Hematopoietic multipotent progenitor cell treated with erythropoietin and hydrocortisone succinate and interleukin-3 and kit ligand, for 8 days (in vitro differentiated cells): Measurements from ENCODE around the gene TMEM37.
"Not testable (repeated sequence)": the region's sequence is repeated elsewhere in the genome, so short reads cannot be mapped to it uniquely, and the experiment has no call there.

Experiments
- DNase-seq: peaks from one replicate; pipeline ENCODE4 v3.0.0-alpha.2; 2015

The TMEM37 gene, protein sequence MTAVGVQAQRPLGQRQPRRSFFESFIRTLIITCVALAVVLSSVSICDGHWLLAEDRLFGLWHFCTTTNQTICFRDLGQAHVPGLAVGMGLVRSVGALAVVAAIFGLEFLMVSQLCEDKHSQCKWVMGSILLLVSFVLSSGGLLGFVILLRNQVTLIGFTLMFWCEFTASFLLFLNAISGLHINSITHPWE

DNA sequence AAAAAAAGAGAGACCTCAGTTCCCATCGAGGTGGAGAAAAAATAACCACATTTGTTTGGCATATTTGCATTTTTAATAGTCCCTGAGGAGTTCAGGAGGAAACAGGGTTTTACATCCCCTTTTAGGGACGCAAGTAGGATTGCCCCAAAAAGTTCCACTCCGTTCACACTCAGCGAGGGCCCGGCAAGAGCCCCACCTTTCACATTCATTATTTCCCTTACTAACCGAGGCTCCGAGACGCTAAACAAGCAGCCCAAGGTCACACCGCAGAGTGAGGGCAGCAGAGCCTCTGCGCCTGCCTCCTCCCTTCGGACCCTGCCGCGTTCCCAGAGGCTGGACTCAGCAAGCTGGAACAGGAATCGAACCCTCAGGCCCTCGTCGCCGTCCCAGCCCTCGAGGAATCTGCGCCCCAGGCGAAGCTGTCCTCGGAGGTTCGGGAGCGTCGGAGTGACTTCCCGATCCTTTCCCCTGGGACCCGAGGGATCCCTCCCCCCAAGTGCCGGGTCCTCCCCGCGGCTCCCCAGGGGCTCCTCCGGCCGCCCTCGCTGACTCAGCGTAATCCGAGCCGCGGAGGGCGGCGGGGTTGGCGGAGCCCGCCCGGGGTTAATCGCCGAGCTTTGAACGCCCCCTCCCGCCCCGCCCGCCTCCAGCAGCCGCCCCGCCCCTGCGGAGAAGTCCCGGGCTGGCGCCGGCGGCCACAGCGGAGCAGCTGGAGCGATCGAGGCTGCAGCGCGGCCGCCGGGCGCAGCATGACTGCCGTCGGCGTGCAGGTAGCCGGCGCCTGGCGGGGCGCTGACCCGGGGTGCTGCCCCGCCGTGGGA, at the start of gene TMEM37:
TSS of gene TMEM37 (plus strand) at position 700 of the 821 bp plus-strand sequence. CDS start at position 750, 50 bp downstream.
- peak; percentile 24 for DNase-seq

DNA sequence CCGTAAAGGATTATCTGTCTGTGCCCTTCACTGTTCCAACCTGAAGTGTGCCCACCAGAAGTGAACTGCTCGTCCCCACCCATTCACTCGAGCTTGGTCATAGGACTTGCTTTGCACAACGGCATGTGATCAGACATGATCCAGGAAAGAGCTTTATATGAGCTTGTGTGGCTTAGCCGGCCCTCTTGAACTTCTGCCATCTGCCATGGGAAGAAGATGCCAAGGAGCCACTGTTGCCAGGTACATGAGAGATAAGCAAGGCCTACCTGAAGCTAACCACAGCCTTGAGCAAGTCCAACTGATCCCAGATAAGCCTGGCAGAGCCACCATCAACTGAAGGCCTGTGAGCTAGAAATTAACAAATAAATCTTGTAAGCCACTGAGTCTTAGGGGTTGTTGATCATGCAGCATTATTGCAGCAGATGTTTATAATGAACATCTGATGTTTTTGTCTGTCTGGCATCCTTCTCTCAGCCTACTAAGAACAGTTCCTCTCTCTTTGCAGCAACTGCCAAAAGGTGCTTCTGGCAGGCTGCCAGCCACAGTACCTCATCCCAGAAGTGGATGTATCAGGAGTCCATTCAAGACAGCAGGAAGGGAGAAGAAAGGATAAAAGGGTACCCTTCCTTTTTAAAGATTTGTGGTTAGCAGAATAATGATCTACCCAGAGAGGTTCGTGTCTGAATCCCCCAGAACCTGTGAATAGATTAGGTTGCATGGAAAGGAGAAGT, 48.1 kb upstream of the TMEM37 start:
- DNase-seq, result peak; percentile 9

DNA sequence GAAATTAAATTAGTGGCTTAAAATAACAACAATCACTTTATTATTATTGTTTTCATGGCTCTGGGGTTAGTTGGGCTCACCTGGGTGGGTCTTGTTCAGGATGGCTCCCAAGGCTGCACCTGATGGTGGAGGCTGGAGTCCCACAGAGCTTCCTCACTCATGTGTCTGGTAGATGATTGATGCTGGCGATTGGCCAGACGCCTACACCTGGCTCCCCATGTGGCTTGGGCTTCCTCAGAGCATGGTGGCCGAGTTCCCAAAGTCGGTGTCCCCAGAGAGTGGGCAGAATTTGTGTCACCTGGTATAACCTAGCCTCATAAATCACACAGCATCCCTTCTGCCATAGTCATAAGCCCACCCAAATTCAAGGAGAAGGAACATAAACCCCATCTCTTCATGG, 46.7 kb upstream of the TMEM37 start:
- no peak for DNase-seq

DNA sequence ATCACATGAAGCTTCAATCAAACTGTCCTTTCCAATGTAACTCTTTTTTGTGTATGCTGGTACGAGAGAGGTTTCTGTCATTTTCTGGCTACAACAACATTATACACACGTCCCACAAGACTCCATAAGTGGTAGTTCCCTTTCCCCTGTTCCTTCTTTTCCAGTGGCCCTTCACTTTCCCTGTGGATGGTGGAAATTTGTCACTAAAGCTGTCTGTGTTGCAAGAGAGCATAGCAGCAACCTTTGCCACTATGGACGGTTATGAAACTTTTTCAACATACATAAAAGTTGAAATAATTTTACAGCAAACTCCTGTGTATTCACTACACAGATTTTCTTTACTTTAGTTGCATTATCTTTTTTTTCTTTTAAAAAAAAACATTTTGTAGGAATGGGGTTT, 46.2 kb upstream of the TMEM37 start:
- DNase-seq, result no peak

DNA sequence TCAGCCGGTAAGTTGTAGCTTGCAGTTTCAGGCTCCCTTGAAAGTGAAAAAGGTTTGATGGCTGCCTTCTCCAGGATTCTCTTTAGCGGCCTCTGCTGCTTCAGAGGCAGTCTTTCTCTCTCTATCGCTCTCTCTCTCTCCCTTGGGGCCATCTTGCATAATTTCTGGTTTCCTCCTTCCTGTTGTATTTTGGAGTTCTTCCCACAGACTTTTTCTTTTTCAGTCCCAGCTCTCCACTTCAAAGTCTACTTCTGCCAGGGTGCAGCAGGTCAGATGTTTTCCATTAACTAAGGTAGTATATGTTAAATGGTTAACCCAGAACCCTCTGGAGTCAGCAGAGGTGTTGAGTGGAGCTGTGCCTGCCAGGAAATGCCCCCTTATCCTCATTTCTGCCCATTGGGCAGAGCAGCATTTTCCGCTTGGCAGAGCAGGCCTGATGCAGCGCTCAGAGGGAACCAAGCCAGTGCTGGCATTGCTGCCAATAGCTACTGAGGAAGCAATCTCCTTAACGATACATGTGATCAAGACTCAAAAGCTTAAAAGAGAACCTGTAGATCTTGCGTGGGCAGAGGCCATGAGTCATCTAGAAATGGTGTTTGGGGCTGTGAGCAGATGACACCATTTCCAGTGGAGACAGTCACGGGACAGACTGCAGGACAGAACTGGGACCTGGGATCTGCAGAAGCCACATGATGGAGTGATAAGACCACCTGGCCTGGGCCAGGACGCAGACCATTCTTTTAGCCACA, 44.1 kb upstream of the TMEM37 start:
- peak; percentile 33 for DNase-seq

DNA sequence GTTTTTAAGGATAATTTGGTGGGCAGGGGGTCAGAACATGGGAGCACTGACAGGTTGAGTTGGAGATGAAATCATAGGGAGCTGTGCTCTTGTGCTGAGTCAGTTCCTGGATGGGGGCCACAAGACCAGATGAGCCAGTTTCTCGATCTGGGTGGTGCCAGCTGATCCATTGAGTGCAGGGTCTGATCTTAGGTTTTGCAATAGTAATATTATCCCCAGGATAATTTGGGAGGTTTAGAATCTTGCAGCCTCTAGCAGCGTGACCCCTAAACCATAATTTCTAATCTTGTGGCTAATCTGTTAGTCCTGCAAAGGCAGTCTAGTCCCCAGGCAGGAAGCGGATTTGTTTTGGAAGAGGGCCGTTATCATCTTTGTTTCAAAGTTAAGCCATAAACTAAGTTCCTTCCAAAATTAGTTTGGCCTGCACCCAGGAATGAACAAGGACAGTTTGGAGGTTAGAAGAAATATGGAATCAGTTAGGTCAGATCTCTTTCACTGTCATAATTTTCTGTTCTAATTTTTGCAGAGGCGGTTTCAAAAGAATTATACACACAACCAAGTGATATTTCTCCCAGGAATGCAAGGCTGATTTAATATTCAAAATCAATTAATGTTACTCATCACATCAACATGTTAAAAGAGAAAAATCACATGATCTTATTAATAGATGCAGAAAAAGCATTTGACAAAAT, 41.9 kb upstream of the TMEM37 start:
- DNase-seq, result peak; percentile 23

DNA sequence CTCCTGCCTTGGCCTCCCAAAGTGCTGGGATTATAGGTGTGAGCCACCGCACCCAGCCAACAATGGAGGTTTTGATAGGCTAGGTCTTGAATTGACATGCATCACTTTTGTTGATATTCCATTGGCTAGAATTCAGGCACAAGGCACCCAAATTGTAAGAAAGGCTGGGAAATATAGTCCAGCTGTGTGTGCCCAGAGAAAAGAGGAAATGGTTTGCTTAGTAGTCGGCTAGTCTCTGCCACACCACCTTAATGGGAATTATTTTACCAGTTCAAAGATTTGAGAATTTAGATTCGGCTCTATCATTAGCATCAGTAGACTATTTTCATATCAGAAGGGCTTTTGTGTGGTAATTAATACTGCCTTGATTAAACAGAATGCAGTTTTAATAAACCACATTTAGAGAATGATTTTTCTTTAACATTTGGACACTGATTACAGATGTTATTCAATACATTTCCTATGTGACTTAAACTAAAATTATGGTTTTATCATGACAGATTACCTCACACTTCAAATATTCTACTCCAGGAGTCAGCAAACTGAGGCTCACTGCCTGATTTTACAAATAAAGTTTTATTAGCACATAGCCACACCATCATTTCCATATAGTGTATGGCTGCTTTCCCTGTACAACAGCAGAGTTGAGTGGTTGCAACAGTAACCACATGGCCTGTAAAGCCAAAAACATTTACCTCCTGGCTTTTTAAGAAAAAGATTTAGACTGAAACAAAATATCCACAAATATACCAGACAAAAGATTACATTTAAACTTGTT, 37.5 kb upstream of the TMEM37 start:
- DNase-seq, result no peak

DNA sequence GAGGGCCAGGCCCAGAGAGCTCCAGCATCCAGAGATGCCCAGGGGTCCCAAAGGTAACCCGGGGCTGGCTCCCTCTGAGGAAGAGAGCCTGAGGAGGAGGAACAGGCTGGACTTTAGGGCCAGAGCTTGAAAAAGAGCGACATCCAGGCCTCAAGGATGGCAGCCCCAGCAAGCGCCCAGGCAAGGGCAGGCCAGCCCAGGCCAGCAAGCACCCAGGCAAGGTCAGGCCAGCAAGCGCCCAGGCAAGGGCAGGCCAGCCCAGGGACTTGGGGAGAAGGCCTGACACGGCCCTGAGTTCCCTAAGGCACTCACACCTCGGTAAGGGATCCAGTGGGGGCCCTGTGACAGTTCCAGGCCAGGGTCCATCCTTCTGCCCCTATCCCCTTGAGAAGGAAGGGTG, 34.5 kb upstream of the TMEM37 start:
- DNase-seq, result no peak

DNA sequence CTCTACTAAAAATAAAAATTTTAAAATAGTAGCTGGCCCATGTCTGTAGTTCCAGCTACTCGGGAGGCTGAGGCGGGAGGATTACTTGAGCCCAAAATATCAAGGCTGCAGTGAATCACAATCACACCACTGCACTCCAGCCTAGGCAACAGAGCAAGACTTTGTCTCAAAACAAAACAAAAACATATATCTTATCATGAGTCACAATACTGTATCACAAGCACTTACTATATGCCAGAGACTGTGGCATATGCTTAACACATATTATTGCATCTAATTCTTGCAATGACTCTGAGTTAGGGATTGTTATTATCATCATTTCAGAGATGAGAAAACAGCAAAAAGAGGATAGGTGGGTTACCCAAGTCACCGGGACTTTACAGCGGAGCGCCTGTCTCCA, 29.5 kb upstream of the TMEM37 start:
- no peak for DNase-seq

DNA sequence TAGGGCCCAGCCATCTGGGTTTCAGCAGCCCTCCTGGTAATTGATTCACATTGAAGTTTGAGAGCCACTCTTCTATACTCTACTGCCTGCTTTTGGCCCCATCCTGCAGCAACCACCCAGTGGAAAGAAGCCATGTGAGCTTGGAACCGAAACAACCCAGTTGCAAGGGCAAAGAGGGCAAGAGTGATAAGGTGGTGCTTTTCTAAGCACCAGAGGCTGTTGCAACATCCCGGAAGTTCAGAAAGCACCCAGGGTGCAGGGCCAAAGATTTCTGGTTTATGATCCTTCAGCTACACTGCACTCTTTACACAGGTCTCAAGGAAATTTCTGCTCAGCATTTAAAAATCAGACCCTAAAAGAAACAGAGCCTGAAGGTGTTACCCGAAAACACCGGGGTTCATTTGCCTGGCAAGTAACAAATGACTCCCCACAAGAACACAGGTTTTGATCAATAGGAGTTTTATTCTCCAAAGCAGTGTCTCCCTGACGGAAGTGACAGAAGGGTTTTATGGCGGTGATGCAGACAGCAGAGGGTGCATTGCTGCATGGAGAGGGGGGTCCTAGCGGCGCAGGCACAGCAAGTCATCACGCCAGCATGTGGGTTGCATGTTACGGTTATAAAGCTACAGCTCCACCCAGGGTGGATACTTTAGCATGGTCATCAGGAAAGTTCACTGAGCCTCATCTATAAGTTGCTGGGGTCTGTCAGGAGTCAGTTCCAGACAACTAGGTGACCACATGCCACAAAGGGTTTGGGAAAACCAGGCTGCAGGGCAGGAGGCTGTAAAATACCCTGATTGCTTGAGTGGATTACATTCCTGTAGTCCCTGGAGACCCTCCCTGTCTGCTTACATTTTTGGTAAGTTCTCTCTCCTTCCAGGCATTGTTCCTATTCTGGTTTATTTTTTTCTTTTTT, 28.8 kb upstream of the TMEM37 start:
- no peak for DNase-seq

DNA sequence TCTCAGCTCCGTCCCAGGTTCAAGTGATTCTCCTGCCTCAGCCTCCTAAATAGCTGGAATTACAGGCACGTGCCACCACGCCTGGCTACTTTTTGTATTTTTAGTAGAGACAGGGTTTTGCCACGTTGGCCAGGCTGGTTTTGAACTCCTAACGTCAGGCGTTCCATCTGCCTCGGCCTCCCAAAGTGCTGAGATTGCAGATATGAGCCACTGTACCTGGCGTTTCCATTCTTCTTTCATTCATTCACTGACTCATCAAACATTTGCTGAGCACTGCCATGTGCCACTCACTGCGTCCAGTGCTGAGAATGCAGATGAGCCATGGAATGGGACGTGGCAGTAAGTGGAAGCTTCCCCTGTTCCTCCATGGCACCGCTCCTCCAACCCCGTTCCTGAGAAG, 28.0 kb upstream of the TMEM37 start:
- DNase-seq, result not testable (repeated sequence)

DNA sequence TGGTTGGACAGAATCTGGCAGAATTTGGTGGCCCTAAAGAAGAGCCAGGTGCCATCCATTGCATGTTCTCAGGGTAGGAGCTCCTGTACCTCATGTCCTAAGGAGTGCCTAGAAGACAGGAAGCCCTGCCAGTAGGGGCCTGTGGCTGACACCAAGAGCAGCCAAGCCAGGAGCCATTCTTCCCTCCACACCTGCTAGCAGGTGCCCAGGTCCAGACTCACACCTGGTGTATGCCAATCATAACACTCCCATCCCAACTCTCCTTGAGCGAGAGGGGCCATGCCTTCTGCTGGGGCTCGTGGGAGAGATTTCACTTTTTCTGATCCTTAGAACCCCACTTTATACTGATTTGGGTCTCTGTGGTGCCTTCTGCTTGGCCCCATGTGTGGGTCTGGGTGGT, 26.5 kb upstream of the TMEM37 start:
- DNase-seq, result no peak

DNA sequence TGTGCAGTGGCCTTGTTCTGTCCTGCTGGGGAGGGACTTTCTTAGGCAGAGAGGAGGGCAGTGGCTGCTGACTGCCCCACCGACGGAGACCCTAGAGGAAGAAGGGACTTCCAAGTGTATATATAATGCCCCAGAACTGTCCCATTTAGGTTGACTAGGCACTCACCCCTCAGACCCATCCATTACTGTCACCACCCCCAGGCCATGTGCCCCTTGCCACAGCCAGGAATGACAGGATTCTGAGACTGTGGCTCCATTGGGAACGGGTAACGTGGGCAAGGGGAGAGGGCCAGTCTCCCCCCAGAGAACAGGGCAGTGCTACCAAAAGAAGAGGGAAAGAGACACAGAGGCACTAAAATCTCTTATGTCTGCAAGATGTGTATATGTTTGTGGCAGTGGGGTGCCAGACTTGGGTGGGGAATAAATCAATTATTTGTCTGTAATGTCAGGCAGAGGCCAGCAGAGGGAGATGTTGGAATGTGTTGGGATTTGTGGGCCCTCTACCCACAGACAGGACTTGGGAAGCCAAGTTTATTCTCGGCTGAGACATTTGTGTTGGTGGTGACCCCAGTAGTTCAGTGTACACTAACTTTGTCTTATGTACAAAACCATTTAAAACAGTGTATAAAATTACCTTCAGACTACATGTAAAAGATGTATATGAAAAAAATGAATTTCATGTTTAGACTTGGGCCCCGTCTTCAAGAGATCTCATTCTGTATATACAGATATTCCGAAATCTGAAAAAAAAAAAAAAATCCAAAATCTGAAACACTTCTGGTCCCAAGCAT, 24.0 kb upstream of the TMEM37 start:
- DNase-seq, result peak; percentile 72

DNA sequence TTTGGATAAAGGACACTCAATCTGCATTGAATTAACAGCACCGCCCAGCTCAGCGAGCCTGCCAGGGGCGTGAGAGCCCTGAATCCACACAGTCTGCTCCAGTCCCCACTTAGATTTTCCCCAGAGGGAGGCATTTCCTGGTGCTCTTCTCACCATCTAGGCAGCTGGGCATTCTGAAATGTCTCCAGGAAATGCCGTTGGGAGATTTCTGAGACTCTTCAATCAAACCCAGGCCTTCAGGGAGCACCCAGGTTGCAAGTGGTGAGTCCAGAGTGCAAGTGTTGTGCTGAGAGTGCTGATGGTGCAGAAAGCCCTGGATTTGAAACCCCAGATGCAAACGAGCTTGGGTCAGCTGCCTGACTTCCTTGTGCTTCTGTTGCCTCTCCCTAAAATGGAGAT, 23.4 kb upstream of the TMEM37 start:
- no peak for DNase-seq

DNA sequence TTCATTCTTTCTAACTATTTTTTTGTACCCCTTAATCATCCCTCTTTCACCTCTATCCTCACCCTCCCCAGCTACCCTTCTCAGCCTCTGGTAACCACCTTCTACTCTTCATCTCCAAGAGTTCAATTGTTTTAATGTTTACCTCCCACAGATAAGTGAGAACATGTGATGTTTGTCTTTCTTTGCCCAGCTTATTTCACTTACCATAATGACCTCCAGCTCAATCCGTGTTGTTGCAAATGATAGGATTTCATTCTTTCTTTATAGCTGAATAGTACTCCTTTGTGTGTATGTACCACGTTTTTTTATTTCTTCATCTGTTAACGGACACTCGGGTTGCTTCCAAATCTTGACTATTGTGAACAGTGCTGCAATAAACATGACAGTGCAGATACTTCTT, 22.1 kb upstream of the TMEM37 start:
- DNase-seq, result no peak

DNA sequence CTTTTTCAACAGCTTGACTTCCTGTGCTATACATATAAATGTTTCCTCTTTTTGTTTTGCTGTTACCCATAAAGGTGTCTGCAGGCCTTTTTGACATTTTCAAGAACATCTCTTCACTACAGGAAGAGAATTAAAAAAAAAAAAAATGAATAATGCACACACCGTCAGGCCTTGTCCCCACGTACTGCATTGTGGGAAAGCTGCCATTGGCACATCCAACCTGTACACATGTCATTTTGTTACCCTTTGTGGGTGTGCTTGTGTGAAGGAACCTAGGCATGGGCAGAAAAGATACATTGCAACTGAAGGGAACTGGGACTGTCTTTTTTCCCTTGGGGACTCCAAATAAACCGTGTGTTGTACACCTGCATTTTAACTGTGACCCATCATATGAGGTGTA, 16.8 kb upstream of the TMEM37 start:
- DNase-seq, result no peak

DNA sequence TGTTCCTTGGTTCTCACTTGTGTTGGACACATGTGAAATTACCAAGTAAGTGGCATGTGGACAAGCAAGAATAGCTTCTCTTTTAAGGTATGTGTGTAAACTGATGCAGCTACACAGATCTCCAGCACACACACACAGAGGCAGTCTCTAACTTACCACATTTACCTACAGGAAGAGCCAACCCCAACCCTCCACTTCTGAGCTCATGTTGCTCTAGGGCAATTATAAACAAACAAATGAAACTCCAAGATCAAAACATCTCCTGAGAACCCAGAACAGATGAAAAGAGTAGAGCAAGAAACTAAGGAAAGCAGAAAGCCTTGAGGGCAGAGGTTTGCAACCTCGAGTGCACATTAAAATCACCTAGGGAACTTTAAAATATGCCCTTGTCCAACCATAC, 16.0 kb upstream of the TMEM37 start:
- no peak for DNase-seq

DNA sequence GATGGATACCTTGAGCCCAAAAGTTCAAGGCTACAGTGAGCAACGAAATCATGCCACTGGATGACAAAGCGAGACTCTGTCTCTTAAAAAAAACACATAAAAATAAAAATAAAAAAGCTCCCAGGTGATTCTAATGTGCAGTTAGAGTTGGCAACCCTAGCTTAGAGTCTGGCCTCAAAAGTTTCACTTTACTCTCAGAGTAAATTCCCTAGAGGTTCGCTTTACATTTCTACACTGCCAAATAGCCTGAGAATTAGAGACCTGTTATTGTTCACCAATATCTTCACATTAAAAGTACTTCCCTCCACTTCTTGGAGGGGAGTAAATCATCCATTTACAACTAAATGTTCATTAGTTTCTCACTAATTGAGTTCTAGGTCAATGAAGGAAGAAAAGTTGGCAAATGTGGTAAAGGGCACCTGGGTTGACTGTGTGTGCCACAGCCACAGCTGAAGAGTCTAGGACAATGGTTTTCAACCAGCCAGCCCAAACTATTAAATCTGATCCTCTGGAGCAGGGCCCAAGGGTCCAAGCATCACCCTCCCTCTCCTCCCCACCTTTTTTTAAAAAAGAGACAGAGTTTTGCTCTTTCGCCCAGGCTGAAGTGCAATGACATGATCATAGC, 15.2 kb upstream of the TMEM37 start:
- no peak for DNase-seq

DNA sequence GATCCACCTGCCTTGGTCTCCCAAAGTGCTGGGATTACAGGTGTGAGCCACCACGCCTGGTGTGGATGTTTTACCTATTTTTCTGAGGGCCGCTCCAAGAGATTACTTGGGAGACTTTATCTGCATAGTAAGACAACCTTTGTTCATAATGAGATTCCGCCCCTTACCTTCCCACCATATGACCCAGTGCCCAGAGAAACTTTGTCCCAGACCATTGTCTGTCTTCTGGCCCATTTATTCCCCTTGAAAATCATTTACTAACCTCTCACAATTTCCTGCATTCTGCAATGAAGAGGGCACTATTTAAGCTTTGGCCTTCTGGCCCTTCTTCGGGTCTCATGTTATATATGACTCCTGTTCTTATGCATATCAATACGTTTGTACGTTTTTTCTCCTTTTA, 13.7 kb upstream of the TMEM37 start:
- DNase-seq, result no peak
